AG09319 (cell line): Measurements from ENCODE around the gene HS3ST3B1.

Source experiments
- DNase-seq: peaks from one replicate; pipeline ENCODE4 v3.0.0-alpha.2; 2010; ENCODE audit warnings: low read depth; ENCODE audit errors: extremely low read depth
- TF ChIP-seq, protein P1 (sequence below): IDR thresholded peaks from 2 replicates; pipeline ENCODE4 v1.5.1; 2011; ENCODE audit warnings: low read depth, mild to moderate bottlenecking, inconsistent platforms, low read length, moderate library complexity

Gene HS3ST3B1

DNA sequence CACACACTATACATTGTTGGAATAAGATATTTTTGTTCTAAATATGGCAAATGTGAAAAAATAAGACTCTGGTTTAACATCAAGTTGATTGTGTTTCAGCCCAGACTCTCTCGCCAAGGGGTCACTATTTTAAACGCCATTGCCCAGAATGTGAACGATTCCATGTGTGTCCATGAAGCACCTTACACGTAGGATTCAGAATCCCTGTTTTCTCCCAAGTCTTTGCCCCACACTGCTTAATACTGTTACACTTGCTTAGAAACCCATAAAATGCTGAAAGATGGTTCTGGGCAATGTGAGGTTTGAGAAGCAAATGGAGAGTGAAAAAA, 7.7 kb downstream of the HS3ST3B1 start:
- no peak for DNase-seq
- TF ChIP-seq, protein P1, sequence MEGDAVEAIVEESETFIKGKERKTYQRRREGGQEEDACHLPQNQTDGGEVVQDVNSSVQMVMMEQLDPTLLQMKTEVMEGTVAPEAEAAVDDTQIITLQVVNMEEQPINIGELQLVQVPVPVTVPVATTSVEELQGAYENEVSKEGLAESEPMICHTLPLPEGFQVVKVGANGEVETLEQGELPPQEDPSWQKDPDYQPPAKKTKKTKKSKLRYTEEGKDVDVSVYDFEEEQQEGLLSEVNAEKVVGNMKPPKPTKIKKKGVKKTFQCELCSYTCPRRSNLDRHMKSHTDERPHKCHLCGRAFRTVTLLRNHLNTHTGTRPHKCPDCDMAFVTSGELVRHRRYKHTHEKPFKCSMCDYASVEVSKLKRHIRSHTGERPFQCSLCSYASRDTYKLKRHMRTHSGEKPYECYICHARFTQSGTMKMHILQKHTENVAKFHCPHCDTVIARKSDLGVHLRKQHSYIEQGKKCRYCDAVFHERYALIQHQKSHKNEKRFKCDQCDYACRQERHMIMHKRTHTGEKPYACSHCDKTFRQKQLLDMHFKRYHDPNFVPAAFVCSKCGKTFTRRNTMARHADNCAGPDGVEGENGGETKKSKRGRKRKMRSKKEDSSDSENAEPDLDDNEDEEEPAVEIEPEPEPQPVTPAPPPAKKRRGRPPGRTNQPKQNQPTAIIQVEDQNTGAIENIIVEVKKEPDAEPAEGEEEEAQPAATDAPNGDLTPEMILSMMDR = no peak

DNA sequence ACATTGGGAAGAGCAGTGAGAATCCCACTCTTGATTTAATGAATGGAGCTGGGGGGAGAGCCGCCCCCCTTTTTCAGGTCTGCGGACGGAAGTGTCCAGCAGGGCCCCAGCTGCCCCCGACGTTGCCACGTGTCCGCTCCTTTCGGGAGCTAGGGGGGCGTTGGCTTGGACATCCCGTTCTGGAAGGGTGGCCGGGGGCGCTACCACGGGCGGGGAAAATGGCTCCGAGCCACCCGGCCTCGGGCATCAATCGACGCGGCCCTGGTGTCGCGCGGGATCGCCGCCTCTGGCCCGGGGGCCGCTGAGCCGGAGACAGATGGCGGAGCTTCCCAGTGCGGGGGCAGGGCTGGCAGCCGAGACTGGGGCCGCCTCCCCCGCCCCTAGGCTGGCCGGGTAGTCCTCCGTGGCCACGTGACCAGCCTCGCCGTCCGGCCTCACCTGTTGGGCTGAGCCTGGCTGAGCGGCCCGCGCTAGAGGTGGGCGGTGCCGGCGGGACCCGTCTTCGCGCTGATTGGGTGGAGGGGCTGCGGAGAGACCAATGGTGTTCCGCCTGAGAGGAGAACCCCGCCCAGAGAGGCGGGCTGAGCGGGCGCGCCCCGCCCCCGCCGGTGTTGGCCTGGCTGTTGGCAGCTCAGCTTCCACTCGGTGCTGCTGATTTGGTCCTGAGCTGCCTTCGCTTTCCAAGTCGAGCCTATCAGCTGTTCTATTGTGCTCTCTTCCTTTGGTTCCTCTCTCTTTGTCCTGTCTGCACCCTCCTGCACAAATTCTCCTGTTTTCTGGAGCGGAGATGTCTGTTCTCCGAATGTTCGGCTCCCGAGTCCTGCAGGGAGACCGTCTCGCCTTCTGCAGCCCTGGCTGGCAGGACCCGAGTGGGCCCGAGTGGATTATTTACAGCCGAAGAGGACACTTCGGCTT, 8.3 kb downstream of the HS3ST3B1 start:
- peak; percentile 77 for DNase-seq
- TF ChIP-seq, protein P1 = no peak

DNA sequence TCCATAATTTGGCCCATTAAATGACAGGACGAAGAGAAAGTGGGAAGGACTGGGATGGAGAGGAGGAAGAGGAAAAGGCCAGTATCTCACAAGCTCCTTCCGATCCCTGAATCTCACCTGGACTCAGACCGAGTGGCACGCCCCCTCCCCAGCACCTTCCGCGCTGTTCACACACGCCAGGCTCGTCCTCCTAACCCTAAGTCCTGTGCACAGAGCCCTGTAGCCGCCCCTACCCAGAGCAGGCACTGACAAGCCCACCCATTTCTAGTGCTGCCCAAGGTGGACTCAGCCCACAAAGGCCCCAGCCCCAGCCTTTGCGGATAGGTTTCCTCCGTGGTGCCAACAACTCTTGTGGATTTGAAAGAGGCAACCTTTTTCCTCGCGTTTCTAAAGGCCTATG, 9.2 kb downstream of the HS3ST3B1 start:
- TF ChIP-seq, protein P1 = no peak
- no peak for DNase-seq

DNA sequence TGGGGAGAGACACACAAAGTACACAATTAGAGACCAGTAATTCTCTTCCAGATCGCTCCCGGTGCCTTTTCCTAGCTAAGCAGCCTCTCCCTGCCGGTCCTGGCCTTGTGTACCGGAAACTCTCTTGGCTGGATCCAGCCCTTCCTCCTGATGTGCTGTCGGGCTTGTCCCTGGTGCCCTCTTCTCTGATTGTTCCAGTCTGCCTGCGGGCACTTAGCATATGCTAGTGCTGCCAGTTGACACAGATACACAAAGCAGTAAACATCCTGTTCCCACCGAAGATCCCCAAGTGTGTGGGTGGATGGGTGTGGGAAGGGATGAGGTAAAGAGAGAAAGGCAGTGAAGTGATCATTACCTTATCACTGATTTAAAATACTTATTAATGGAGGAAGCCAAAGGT, 9.7 kb downstream of the HS3ST3B1 start:
- TF ChIP-seq, protein P1 = no peak
- DNase-seq = no peak

DNA sequence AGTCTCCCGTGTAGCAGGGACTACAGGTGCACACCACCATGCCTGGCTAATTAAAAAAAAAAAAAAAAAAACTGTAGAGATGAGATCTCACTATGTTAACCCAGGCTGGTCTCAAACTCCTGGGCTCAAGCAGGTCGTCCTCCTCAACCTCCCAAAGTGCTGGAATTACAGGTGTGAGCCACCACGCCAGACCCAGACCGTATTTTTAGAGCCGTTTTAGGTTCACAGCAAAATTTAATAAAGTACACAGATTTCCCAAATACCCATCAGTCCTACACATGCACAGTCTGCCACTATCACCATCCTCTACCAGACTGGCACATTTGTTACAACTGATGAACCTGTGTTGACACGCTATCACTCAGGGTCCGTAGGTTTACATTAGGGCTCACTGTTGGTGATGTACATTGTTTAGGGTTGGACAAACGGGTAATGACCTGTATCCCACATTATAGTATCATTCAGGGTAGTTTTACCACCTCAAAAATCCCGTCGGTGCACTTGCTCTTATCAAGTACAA, 10.4 kb downstream of the HS3ST3B1 start:
- TF ChIP-seq, protein P1 = no peak
- DNase-seq = no peak

DNA sequence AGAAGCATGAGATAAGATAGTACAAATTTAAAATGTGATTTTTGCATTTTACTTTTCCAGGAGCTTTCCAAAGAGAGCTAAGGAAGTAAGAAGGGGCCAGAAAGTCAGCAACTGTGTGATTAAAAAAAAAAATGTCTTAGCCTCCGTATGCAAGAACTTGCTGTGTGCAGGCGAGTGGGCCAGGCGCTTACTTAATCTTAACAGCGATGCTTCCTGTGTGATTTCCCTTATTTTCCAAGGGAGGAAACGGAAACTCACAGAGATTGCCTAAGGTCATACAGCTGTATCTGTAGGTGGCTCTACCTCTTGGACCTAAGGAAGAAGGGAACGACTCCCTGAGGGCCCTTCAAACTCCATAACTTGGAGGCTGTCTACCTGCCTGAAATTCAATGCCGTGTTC, 11.1 kb downstream of the HS3ST3B1 start:
- TF ChIP-seq, protein P1 = no peak
- no peak for DNase-seq

DNA sequence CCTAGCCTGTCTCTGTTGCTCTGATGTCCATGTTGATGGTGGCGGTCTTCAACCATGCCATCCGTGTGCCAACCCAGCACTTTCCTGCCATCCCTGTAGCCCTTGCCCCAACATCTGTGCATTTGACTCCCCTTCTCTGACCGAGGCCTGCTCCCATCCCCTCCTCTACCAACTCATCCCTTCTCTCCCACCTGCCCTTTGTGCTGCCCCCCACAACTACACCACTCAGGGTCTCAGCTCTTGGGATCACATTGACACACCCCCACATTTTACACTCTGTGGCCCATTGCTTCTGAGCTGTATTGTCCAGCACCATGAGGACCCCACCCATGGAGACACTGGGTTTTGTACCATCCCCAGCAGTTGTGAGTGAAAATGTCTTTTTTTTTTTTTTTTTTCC, 11.6 kb downstream of the HS3ST3B1 start:
- TF ChIP-seq, protein P1 = no peak
- DNase-seq = no peak
